ENCODE measurements around the gene LRRC4C. TPM values are rescaled to one million over a fixed set of nuclear protein-coding genes. Genes with fewer than 3 reads are reported as not detected.

LRRC4C gene
- total and polyA plus RNA-seq, 4 donors: 0.10 to 0.93 (median 0.30) TPM

DNA sequence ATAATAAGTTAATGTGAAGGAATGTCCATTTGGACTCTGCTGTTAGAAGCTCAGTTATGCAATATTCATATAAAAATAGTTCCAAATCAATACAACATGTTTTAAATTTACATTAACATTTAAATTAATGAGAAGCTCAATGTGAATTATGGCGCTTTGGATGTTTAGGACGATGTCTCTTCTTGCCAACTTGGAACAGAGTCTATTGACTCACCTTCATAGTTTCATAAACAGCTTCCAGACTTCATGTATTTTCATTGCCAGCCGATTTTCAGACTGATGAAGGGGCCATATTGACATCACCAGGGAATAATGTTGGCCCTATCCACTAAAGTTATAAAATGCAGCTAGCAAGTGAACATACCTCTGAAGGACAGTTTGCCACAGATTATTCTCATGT, 1136.2 kb downstream of the LRRC4C start:
- no peak overlapping the region for H3K9ac ChIP-seq (ENCODE audit: low read depth in 1 of 2, low read length in 2 of 2)
- H3K9me3 ChIP-seq (ENCODE audit: control insufficient read depth in 4 of 4, low read length in 3 of 4): no peaks in the 10 kb centered on the region
- peaks cover 0 to 2% (median 0%) of the 10 kb centered on the region in 4 donors for H3K4me1 ChIP-seq (ENCODE audit: control insufficient read depth in 4 of 4, insufficient read depth in 4 of 4, low read length in 3 of 4)
- H3K27me3 ChIP-seq (ENCODE audit: control insufficient read depth in 4 of 4, insufficient read depth in 4 of 4, low read length in 3 of 4): no peaks in the 10 kb centered on the region
- WGBS: 87% methylated on average over 3 of the region's 3 CpGs
- DNase-seq (ENCODE audit: low spot score): no peak
- TF ChIP-seq EGR1 (IDR thresholded peaks at IDR 0.05; ENCODE audit: low read depth in 2 of 2) (no peak), JUND (IDR thresholded peaks at IDR 0.05) (no peak)
- H3K27ac ChIP-seq (ENCODE audit: low read depth in 1 of 2, low read length in 2 of 2): no peak overlapping the region
- no peak overlapping the region for H3K4me3 ChIP-seq (ENCODE audit: low read depth in 1 of 3, low read length in 3 of 3)
- H3K36me3 ChIP-seq (ENCODE audit: control insufficient read depth in 4 of 4, insufficient read depth in 3 of 4, low read depth in 1 of 4, low read length in 3 of 4): no peaks in the 10 kb centered on the region

DNA sequence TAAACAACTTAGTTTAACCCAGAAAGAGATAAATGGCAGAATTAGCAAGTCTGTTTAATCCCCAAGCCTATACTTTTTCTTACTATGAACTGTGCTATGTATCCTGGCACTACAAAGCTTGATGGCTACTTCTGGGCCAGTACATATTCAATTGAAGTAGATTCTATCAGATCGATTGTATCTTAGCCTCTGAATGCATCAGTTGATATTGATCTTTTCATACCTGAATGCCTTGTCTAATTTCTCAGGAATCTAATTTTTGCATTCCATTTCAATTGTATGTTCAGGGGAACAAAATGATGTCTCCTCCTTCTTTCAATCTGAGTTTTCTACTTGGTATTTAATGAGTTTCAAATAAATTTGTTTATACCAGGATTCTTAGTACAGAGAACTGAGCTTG, 1137.9 kb downstream of the LRRC4C start:
- DNase-seq (ENCODE audit: low spot score): no peak
- no peak overlapping the region for H3K4me3 ChIP-seq (ENCODE audit: low read depth in 1 of 3, low read length in 3 of 3)
- no peak overlapping the region for H3K27ac ChIP-seq (ENCODE audit: low read depth in 1 of 2, low read length in 2 of 2)
- 70% methylated on average over 1 of the region's 1 CpG for WGBS
- no peak for TF ChIP-seq YY1 (IDR thresholded peaks at IDR 0.05)
- TF ChIP-seq, protein P1, sequence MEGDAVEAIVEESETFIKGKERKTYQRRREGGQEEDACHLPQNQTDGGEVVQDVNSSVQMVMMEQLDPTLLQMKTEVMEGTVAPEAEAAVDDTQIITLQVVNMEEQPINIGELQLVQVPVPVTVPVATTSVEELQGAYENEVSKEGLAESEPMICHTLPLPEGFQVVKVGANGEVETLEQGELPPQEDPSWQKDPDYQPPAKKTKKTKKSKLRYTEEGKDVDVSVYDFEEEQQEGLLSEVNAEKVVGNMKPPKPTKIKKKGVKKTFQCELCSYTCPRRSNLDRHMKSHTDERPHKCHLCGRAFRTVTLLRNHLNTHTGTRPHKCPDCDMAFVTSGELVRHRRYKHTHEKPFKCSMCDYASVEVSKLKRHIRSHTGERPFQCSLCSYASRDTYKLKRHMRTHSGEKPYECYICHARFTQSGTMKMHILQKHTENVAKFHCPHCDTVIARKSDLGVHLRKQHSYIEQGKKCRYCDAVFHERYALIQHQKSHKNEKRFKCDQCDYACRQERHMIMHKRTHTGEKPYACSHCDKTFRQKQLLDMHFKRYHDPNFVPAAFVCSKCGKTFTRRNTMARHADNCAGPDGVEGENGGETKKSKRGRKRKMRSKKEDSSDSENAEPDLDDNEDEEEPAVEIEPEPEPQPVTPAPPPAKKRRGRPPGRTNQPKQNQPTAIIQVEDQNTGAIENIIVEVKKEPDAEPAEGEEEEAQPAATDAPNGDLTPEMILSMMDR (IDR thresholded peaks at IDR 0.05; ENCODE audit: low read depth, low read length, missing input control): no peak
- TF ChIP-seq, protein P2, sequence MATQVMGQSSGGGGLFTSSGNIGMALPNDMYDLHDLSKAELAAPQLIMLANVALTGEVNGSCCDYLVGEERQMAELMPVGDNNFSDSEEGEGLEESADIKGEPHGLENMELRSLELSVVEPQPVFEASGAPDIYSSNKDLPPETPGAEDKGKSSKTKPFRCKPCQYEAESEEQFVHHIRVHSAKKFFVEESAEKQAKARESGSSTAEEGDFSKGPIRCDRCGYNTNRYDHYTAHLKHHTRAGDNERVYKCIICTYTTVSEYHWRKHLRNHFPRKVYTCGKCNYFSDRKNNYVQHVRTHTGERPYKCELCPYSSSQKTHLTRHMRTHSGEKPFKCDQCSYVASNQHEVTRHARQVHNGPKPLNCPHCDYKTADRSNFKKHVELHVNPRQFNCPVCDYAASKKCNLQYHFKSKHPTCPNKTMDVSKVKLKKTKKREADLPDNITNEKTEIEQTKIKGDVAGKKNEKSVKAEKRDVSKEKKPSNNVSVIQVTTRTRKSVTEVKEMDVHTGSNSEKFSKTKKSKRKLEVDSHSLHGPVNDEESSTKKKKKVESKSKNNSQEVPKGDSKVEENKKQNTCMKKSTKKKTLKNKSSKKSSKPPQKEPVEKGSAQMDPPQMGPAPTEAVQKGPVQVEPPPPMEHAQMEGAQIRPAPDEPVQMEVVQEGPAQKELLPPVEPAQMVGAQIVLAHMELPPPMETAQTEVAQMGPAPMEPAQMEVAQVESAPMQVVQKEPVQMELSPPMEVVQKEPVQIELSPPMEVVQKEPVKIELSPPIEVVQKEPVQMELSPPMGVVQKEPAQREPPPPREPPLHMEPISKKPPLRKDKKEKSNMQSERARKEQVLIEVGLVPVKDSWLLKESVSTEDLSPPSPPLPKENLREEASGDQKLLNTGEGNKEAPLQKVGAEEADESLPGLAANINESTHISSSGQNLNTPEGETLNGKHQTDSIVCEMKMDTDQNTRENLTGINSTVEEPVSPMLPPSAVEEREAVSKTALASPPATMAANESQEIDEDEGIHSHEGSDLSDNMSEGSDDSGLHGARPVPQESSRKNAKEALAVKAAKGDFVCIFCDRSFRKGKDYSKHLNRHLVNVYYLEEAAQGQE (IDR thresholded peaks at IDR 0.05): no peak
- no peaks in the 10 kb centered on the region for H3K27me3 ChIP-seq (ENCODE audit: control insufficient read depth in 4 of 4, insufficient read depth in 4 of 4, low read length in 3 of 4)
- no peaks in the 10 kb centered on the region for H3K36me3 ChIP-seq (ENCODE audit: control insufficient read depth in 4 of 4, insufficient read depth in 3 of 4, low read depth in 1 of 4, low read length in 3 of 4)
- H3K4me1 ChIP-seq (ENCODE audit: control insufficient read depth in 4 of 4, insufficient read depth in 4 of 4, low read length in 3 of 4): peaks cover 0 to 5% (median 0%) of the 10 kb centered on the region in 4 donors
- H3K9me3 ChIP-seq (ENCODE audit: control insufficient read depth in 4 of 4, low read length in 3 of 4): no peaks in the 10 kb centered on the region
- no peak overlapping the region for H3K9ac ChIP-seq (ENCODE audit: low read depth in 1 of 2, low read length in 2 of 2)

DNA sequence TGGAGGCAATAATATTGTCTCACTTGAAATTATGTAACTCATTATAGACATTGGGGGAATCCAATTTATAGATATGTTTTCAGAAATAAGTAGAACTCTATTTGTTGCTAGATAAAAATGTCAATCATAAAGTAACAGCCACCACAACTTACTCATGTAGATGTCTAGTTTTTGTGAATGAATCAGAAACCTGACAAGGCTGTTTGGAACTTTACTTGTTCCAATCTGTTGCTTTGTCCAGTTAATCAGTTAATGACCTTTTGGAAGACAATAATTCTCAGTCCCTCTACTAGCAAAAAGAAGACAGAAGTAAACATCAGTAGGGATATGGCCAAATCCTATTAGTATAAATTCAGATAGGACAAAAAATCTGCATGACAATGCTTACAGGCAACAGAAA, 1143.3 kb downstream of the LRRC4C start:
- TF ChIP-seq HNF4G (IDR thresholded peaks at IDR 0.05) (no peak), YY1 (IDR thresholded peaks at IDR 0.05) (no peak), RXRA (IDR thresholded peaks at IDR 0.05) (no peak), GABPA (IDR thresholded peaks at IDR 0.05 in 1 of 2, conservative IDR thresholded peaks at IDR 0.05 in 1 of 2) (no peak), FOXA2 (IDR thresholded peaks at IDR 0.05) (no peak), RAD21 (IDR thresholded peaks at IDR 0.05) (no peak), JUND (IDR thresholded peaks at IDR 0.05) (no peak), TAF1 (conservative IDR thresholded peaks at IDR 0.05) (no peak), SP1 (IDR thresholded peaks at IDR 0.05) (no peak), HNF4A (conservative IDR thresholded peaks at IDR 0.05) (no peak)
- TF ChIP-seq, protein P2 (IDR thresholded peaks at IDR 0.05): no peak
- TF ChIP-seq, protein P3, sequence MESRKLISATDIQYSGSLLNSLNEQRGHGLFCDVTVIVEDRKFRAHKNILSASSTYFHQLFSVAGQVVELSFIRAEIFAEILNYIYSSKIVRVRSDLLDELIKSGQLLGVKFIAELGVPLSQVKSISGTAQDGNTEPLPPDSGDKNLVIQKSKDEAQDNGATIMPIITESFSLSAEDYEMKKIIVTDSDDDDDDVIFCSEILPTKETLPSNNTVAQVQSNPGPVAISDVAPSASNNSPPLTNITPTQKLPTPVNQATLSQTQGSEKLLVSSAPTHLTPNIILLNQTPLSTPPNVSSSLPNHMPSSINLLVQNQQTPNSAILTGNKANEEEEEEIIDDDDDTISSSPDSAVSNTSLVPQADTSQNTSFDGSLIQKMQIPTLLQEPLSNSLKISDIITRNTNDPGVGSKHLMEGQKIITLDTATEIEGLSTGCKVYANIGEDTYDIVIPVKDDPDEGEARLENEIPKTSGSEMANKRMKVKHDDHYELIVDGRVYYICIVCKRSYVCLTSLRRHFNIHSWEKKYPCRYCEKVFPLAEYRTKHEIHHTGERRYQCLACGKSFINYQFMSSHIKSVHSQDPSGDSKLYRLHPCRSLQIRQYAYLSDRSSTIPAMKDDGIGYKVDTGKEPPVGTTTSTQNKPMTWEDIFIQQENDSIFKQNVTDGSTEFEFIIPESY (IDR thresholded peaks at IDR 0.05): no peak
- TF ChIP-seq, protein P1 (IDR thresholded peaks at IDR 0.05; ENCODE audit: low read depth, low read length, missing input control): no peak

More for the DNA sequence above, 1143.3 kb downstream of the LRRC4C start:
- H3K4me1 ChIP-seq (ENCODE audit: control insufficient read depth in 4 of 4, insufficient read depth in 4 of 4, low read length in 3 of 4): peaks cover 0 to 5% (median 0%) of the 10 kb centered on the region in 4 donors
- DNase-seq (ENCODE audit: low spot score): no peak
- H3K9ac ChIP-seq (ENCODE audit: low read depth in 1 of 2, low read length in 2 of 2): no peak overlapping the region
- H3K27ac ChIP-seq (ENCODE audit: low read depth in 1 of 2, low read length in 2 of 2): no peak overlapping the region
- H3K4me3 ChIP-seq (ENCODE audit: low read depth in 1 of 3, low read length in 3 of 3): no peak overlapping the region
- H3K27me3 ChIP-seq (ENCODE audit: control insufficient read depth in 4 of 4, insufficient read depth in 4 of 4, low read length in 3 of 4): no peaks in the 10 kb centered on the region
- H3K36me3 ChIP-seq (ENCODE audit: control insufficient read depth in 4 of 4, insufficient read depth in 3 of 4, low read depth in 1 of 4, low read length in 3 of 4): no peaks in the 10 kb centered on the region
- no peaks in the 10 kb centered on the region for H3K9me3 ChIP-seq (ENCODE audit: control insufficient read depth in 4 of 4, low read length in 3 of 4)

Data from liver (tissue), 9 donors.